Epidermal melanocyte (primary cell): ENCODE results near the gene ERN2.

Experiments
- DNase-seq: peaks from one replicate; pipeline ENCODE4 v3.0.0; 2011; ENCODE audit warnings: low spot score; ENCODE audit not compliant: insufficient read length

Gene ERN2

DNA sequence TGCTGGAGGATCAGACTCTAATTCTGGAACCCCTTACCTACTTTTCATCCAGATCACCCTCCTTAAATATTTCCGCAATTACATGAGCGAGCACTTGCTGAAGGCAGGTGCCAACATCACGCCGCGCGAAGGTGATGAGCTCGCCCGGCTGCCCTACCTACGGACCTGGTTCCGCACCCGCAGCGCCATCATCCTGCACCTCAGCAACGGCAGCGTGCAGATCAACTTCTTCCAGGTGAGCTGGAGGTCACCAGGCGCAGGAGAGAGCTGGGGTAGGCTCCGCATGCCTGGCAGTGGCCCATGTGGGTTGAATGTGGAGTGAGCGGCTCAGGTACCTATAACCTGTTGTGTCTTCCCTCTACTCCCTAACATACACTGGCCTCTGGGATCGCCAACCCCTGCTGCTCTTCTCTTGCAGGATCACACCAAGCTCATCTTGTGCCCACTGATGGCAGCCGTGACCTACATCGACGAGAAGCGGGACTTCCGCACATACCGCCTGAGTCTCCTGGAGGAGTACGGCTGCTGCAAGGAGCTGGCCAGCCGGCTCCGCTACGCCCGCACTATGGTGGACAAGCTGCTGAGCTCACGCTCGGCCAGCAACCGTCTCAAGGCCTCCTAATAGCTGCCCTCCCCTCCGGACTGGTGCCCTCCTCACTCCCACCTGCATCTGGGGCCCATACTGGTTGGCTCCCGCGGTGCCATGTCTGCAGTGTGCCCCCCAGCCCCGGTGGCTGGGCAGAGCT lies 23.4 kb downstream of the ERN2 start:
- no peak for DNase-seq

GRCh38 chr16:23687034-23687808 lies 25.8 kb downstream of the ERN2 start:
- DNase-seq: no peak

DNA sequence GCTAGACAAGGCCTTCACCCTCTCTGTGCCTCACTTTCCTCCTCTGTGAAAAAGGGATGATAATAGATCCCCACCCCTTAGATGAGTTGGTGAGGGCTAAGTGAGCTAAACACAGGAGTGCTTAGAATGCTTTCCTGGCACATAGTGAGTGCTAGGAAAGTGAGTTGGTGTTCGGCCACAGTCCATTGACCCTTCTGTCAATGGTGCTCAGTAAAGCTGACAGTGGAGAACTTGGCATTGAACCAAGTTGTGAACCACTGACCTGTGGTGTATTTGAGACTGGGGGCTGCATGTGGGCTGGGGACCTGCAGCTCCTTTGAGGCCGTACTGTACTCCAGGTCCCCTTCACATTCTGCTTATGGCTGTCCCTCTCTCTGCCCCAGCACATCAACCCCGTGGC lies 29.5 kb downstream of the ERN2 start:
- DNase-seq: no peak

GRCh38 chr16:23682181-23682580 lies 30.8 kb downstream of the ERN2 start:
- no peak for DNase-seq

DNA sequence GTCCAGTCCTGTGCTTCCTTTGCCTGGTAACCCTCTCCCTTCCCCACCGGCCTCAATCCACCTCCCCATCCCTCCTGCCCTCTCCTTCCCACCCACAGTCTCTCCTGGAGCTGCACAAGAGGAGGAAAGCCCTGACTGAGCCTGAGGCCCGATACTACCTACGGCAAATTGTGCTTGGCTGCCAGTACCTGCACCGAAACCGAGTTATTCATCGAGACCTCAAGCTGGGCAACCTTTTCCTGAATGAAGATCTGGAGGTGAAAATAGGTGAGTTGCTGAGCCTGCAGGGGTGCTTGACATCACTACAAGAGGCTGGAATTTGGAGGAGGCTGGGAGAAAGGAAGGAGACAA lies 33.1 kb downstream of the ERN2 start:
- DNase-seq: no peak

DNA sequence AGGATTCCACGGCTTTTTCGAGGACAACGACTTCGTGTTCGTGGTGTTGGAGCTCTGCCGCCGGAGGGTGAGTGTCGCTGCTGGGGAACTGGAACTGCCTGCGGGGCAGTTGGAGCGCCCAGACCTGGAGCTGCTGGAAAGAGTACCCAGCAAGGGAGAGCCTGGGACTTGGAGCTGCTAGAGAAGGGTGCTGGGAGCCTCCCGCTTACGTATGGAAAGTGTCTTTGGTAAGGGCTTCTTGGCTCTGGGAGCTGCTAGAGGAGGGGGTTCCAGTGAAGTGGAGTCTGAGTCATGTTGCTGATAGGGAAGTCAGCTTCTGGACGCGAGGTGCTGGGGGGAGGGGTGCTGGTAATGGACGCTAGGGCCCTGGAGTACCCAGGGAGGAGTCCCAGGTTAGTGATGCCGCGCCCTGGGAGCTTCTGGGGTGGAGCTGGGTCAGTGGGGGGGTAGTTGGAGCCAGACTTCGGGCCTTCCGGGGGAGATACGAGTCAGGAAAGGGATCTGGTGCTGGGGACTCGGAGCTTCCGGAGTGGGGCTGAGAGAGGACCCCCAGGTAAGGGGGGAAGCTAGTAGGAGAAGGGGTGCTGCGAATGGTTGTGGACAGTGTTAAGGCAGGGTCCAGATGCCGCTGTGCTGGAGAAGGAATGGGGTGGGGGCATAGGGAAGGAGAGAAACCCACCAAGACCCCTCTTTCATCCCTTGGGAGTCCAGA lies 33.6 kb downstream of the ERN2 start:
- no peak for DNase-seq

- peak; percentile 88 for DNase-seq
These were observed 34.4 kb downstream of the ERN2 start, which contains the start of gene PLK1 for GRCh38 chr16:23678430-23679273. Gene PLK1, plus strand, starts transcription at chr16:23678889. Its CDS starts 44 bp downstream, at chr16:23678933.

GRCh38 chr16:23676924-23677480 lies 36.0 kb downstream of the ERN2 start:
- no peak for DNase-seq

- no peak for DNase-seq
These were observed 38.9 kb downstream of the ERN2 start for GRCh38 chr16:23673971-23674614.

DNA sequence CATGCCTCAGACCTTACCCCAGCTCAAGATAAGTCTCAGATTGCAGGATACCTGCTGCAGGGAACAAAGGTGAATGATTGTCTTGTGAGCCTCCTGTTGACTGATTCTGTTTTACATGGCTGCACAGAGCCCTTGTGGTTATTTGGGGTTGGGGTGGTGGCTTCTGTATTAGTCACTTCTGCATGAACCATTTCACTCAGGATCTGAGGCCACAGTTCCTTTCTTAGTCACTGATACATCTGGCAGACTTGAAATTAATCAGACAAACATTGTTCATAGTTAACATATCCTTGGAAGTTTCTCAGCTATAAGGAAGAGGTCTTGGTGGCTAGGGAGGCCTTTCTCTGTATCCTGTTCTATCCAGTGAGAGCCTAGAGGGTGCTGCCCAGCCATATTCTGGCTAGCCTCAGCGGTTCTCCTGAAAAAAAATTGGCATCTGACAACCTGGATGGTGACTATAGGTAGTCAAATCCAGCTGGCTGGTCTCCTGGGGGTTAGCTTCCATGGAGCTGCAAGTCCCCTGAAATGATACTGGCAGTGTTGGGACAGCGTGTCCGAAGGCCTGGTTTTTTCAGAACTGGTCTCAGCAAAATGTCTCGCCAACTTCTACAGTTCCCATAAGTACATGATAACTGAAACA lies 42.8 kb downstream of the ERN2 start:
- DNase-seq: no peak

GRCh38 chr16:23668873-23669272 lies 44.1 kb downstream of the ERN2 start:
- no peak for DNase-seq

DNA sequence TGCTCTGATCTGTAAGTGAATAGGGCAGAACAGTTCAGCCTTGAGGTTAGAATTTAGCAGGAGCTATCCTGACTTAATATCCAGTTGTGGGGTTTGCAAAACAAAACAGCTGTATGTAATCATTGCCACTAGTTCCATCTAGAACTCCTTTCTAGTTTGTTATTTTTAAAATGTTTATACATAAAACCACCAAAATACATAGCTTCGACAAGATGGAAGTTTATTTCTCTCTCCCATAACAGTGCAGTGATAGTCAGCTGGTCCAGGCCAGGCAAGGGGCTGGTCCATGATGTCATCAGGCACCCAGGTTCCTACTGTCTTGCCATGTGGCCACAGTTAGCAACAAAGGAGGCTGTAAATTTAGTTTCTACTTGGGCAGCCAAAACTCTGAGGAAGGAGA lies 44.8 kb downstream of the ERN2 start:
- no peak for DNase-seq

GRCh38 chr16:23667355-23667659 lies 45.7 kb downstream of the ERN2 start:
- DNase-seq: no peak

DNA sequence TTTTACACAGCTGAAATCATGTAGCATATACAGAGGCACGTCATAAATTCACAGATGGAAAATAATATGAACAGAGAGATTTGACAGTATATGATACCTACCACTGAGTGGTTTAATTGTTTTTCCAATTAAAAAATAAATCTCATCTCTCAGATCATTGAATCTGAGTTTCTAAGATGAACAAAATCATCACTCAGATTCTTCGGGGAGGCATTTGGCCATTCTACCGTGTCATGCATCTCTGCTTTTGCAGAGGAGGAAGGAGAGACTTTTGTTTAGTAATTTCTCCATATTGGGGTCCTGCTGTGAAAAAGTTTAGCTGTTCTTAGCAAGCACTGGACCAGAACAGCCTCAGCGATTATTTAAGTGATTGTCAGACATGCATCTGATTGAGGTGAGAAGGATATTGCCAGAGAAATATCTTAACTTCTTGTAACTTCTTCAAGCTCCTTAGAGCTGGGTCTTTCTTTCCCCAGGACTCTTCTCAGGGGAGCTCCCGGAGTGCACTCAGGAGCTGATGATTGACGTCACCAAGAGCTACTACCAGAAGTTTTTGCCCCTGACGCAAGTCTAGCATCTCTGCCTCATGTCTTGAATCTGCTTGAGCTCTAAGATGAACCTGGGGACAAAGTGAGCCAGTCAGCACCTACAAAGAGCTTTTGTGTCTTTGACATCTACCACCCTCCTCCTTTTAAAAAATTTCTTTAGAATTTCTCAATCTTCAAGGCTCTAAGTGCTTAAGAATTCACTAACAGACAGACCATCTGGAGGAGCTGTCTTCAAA lies 46.3 kb downstream of the ERN2 start:
- DNase-seq: no peak

GRCh38 chr16:23663918-23664317 lies 49.1 kb downstream of the ERN2 start:
- DNase-seq: no peak

GRCh38 chr16:23651943-23652468 lies 61.0 kb downstream of the ERN2 start:
- no peak for DNase-seq

DNA sequence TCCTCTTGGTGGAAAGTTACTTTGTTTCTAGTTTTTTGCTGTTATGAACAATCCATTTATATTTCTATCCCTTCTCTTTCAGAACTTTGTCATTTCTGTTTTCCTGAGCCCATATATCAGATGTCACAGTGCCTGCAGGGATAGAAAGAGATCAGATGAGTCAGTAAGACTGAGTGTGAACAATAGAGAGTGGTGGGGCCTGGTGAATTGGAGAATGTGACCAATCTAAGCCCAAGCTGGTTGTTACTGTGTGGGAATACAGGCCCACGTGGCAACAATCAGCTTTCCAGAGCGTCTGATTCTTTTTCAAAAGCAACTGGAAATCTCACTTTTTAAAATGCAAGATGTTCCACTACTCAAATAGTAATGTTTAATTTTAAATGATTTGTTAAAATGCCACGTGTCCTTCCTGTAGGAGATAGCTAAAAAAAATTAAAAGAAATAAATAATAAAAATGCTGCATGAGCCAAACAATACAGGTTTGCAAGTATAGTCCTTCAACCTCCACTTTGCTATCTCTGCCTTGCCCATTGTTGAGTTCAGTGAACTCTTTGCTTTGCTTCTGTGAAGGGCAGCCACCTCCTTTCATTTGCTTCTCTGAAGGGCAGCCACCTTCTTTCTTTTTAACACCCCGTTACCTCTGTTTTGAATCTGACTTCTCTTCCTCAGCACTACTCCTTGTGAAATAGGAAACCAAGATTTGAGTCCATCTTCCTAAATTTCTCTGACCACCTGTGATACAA lies 62.2 kb downstream of the ERN2 start:
- DNase-seq: no peak

DNA sequence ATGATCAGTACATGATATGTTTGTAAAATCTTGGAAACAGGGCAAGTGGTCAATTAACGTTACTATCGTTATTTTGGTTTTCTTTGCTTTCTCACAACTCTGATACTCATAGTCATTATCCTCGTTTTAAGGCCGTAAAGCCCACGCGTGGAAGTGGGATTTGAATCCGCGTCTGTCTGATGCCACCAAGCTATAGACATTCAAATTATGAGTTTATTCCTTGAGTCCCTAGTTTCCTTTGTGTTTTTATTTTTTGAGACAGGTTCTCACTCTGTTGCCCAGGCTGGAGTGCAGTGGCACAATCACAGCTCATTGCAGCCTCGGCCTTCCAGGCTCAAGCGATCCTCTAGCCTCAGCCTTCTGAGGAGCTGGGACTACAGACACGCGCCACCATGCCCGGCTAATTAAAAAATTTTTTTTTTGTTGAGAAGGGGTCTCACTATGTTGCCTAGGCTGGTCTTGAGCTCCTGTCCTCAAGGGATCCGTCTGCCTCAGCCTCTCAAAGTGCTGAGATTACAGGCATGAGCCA lies 70.7 kb downstream of the ERN2 start:
- no peak for DNase-seq
